Upper lobe of left lung (tissue), 6 donors: ENCODE measurements around the gene MDN1. TPM values are rescaled to one million over a fixed set of nuclear protein-coding genes. Genes with fewer than 3 reads are reported as not detected.

ENCODE experiments used
- ATAC-seq, 2 donors: fragments of 200-7000 bp; cut with Tn5 transposase; one replicate each; pipeline ENCODE4 v1.9.1; 2022; ENCODE audit warnings: mild to moderate bottlenecking in 2 of 2, moderate library complexity in 2 of 2; ENCODE audit not compliant: low FRiP score in 2 of 2
- DNase-seq, 2 donors: peaks; one replicate each; pipeline ENCODE4 v3.0.0-alpha.2; 2019 to 2020
- H3K27ac ChIP-seq, 4 donors: fragments of 200-600 bp; sonication (generic); one replicate each; pipeline ENCODE4 v1.5.1; 2016 to 2019
- H3K27me3 ChIP-seq, 4 donors: fragments of 200-600 bp; sonication (generic); one replicate each; pipeline ENCODE4 v1.5.1; 2017 to 2019
- H3K36me3 ChIP-seq, 4 donors: fragments of 200-600 bp; sonication (generic); one replicate each; pipeline ENCODE4 v1.5.1; 2016 to 2019
- H3K4me1 ChIP-seq, 4 donors: fragments of 200-600 bp; sonication (generic); one replicate each; pipeline ENCODE4 v1.5.1; 2018 to 2019
- H3K4me3 ChIP-seq, 4 donors: fragments of 200-600 bp; sonication (generic); one replicate each; pipeline ENCODE4 v1.5.1; 2017 to 2019; ENCODE audit warnings: mild to moderate bottlenecking in 2 of 4, moderate library complexity in 1 of 4
- H3K9me3 ChIP-seq, 4 donors: fragments of 200-600 bp; sonication (generic); one replicate each; pipeline ENCODE4 v1.5.1; 2018 to 2019
- CTCF ChIP-seq, 6 experiments: fragments of 450-650 bp in 4 of 6; fragments of 200-600 bp in 2 of 6; sonication (generic) in 2 of 6; IDR thresholded peaks; one replicate each; pipeline ENCODE4 v1.5.1; 2016 to 2019; ENCODE audit warnings: antibody characterized with exemption in 6 of 6
- EP300 ChIP-seq, 4 donors: sonication (generic); formaldehyde crosslinking; IDR thresholded peaks; one replicate each; pipeline ENCODE4 v1.5.1; 2017; ENCODE audit warnings: antibody characterized with exemption in 4 of 4, control low read depth in 2 of 4
- POLR2A ChIP-seq, 4 donors: fragments of 450-650 bp; IDR thresholded peaks; one replicate each; pipeline ENCODE4 v1.5.1; 2016 to 2017; ENCODE audit warnings: antibody characterized with exemption in 4 of 4, mild to moderate bottlenecking in 2 of 4
- POLR2AphosphoS5 ChIP-seq, 2 donors: sonication (generic); formaldehyde crosslinking; IDR thresholded peaks; one replicate each; pipeline ENCODE4 v1.5.1; 2017; ENCODE audit warnings: antibody characterized with exemption in 2 of 2
- WGBS, 2 donors: methylation state at CpG; one replicate each; pipeline ENCODE4 v1.1.5; 2017 to 2018; 5-methylcytosine and 5-hydroxymethylcytosine counted together
- total RNA-seq, 6 donors: library from RNA; depleted of rRNA in 4 of 6; stranded (reverse); fragments of >200 nt in 4 of 6; gene quantifications; one replicate each; pipeline versions ENCODE4 v1.1.0 to v1.2.1, GENCODE V29; 2016 to 2021
- donor health status: DM: no; HTN: no; CAD: no; lungs with moderate emphysema.
- donor health status: DM: no; HTN: yes; CAD: no; lungs with severe emphysema.

MDN1 gene
- total RNA-seq, 6 donors from 2014 or later = 23.4 to 44.1 (median 29.6) TPM

GRCh38 chr6:89794324-89794723 is 25.3 kb downstream of the MDN1 start:
- peaks cover 0 to 58% (median 14%) of the 10 kb centered on the region in 4 donors for H3K36me3 ChIP-seq

GRCh38 chr6:89793586-89793985 is 26.0 kb downstream of the MDN1 start:
- no peaks in the 10 kb centered on the region for H3K27me3 ChIP-seq

More at GRCh38 chr6:89794324-89794723, 25.3 kb downstream of the MDN1 start:
- H3K4me1 ChIP-seq = no peaks in the 10 kb centered on the region
- DNase-seq = no peak
- H3K27ac ChIP-seq = no peak overlapping the region
- no peak overlapping the region for H3K4me3 ChIP-seq
- WGBS, 2 donors = 82 to 83% methylated on average over 6 of the region's 6 CpGs
- ATAC-seq = no peak
- TF ChIP-seq POLR2A (IDR thresholded peaks at IDR 0.05) (no peak), POLR2AphosphoS5 (IDR thresholded peaks at IDR 0.05) (no peak)
- H3K27me3 ChIP-seq = no peaks in the 10 kb centered on the region
- H3K9me3 ChIP-seq = no peaks in the 10 kb centered on the region

GRCh38 chr6:89792881-89793280 is 26.7 kb downstream of the MDN1 start:
- Histone ChIP-seq H3K27me3 (no peaks in the 10 kb centered on the region), H3K9me3 (no peaks in the 10 kb centered on the region), H3K27ac (no peak overlapping the region), H3K36me3 (peaks cover 0 to 67% (median 13%) of the 10 kb centered on the region in 4 donors), H3K4me3 (no peak overlapping the region), H3K4me1 (no peaks in the 10 kb centered on the region)
- ATAC-seq (peak in 1 of 2 donors; percentile 29), DNase-seq (no peak)
- no peak for TF ChIP-seq POLR2A (IDR thresholded peaks at IDR 0.05)
- TF ChIP-seq CTCF (IDR thresholded peaks at IDR 0.05) = peak in 4 of 6 experiments; percentile 15 to 35 (median 22)
- 37 to 43% methylated on average over 2 of the region's 2 CpGs for whole genome bisulfite sequencing, 2 donors

More at GRCh38 chr6:89793586-89793985, 26.0 kb downstream of the MDN1 start:
- DNase-seq (no peak), ATAC-seq (no peak)
- 96 to 98% methylated on average over 3 of the region's 3 CpGs for WGBS, 2 donors
- Histone ChIP-seq H3K9me3 (no peaks in the 10 kb centered on the region), H3K4me1 (no peaks in the 10 kb centered on the region), H3K27ac (no peak overlapping the region), H3K36me3 (peaks cover 0 to 60% (median 12%) of the 10 kb centered on the region in 4 donors), H3K4me3 (no peak overlapping the region)
- no peak for TF ChIP-seq EP300 (IDR thresholded peaks at IDR 0.05)
- no peak for TF ChIP-seq POLR2AphosphoS5 (IDR thresholded peaks at IDR 0.05)
- TF ChIP-seq POLR2A (IDR thresholded peaks at IDR 0.05) = no peak
- no peak for TF ChIP-seq CTCF (IDR thresholded peaks at IDR 0.05)

- ATAC-seq (no peak), DNase-seq (no peak)
- no peak overlapping the region for H3K4me3 ChIP-seq
- WGBS, 2 donors = 89 to 97% methylated on average over 2 of the region's 2 CpGs
- H3K27ac ChIP-seq = no peak overlapping the region
- peaks cover 0 to 81% (median 19%) of the 10 kb centered on the region in 4 donors for H3K36me3 ChIP-seq
- no peaks in the 10 kb centered on the region for H3K9me3 ChIP-seq
- no peaks in the 10 kb centered on the region for H3K27me3 ChIP-seq
- TF ChIP-seq EP300 (IDR thresholded peaks at IDR 0.05) (no peak), POLR2A (IDR thresholded peaks at IDR 0.05) (no peak), POLR2AphosphoS5 (IDR thresholded peaks at IDR 0.05) (no peak), CTCF (IDR thresholded peaks at IDR 0.05) (no peak)
- peaks cover 0 to 4% (median 0%) of the 10 kb centered on the region in 4 donors for H3K4me1 ChIP-seq
These were observed 29.2 kb downstream of the MDN1 start for GRCh38 chr6:89790403-89790802.

- no peak overlapping the region for H3K4me3 ChIP-seq
- DNase-seq = no peak
- H3K27me3 ChIP-seq = no peaks in the 10 kb centered on the region
- TF ChIP-seq POLR2AphosphoS5 (IDR thresholded peaks at IDR 0.05) (no peak), POLR2A (IDR thresholded peaks at IDR 0.05) (no peak), CTCF (IDR thresholded peaks at IDR 0.05) (no peak), EP300 (IDR thresholded peaks at IDR 0.05) (no peak)
- peaks cover 0 to 81% (median 18%) of the 10 kb centered on the region in 4 donors for H3K36me3 ChIP-seq
- ATAC-seq = no peak
- H3K9me3 ChIP-seq = no peaks in the 10 kb centered on the region
- WGBS, 2 donors = 100% methylated on average over 1 of the region's 1 CpG; no CpG with 5 or more reads in 1 of the 2 donors
- no peak overlapping the region for H3K27ac ChIP-seq
- H3K4me1 ChIP-seq = peaks cover 0 to 4% (median 0%) of the 10 kb centered on the region in 4 donors
These were observed 29.6 kb downstream of the MDN1 start for GRCh38 chr6:89789980-89790379.
